Lung (tissue), 12 donors: ENCODE measurements around the gene MLIP. TPM values are rescaled to one million over a fixed set of nuclear protein-coding genes. Genes with fewer than 3 reads are reported as not detected.

Experiments
- ATAC-seq: fragments of 200-7000 bp; cut with Tn5 transposase; one replicate; pipeline ENCODE4 v1.9.1; 2020; ENCODE audit warnings: moderate number of reproducible peaks; ENCODE audit not compliant: insufficient read depth, low FRiP score
- DNase-seq, 3 donors: peaks; one replicate each; pipeline ENCODE4 v3.0.0-alpha.2; 2013 to 2017
- H3K27ac ChIP-seq, 2 donors: one replicate each; pipeline ENCODE4 v1.5.1; 2013; ENCODE audit warnings: mild to moderate bottlenecking in 2 of 2, moderate library complexity in 2 of 2, control low read depth in 1 of 2, inconsistent platforms in 1 of 2, low read depth in 1 of 2, low read length in 1 of 2
- H3K27me3 ChIP-seq, 3 donors: one replicate each; pipeline ENCODE4 v1.5.1; 2013; ENCODE audit warnings: low read length in 2 of 3; ENCODE audit not compliant: control insufficient read depth in 3 of 3, insufficient read depth in 3 of 3
- H3K36me3 ChIP-seq, 4 donors: one replicate each; pipeline ENCODE4 v1.5.1; 2013; ENCODE audit warnings: low read length in 4 of 4, mild to moderate bottlenecking in 1 of 4, moderate library complexity in 1 of 4; ENCODE audit not compliant: control insufficient read depth in 4 of 4, insufficient read depth in 4 of 4
- H3K4me1 ChIP-seq, 5 donors: one replicate each; pipeline ENCODE4 v1.5.1; 2013; ENCODE audit warnings: low read length in 5 of 5, mild to moderate bottlenecking in 2 of 5, moderate library complexity in 1 of 5; ENCODE audit not compliant: control insufficient read depth in 5 of 5, insufficient read depth in 5 of 5
- H3K4me3 ChIP-seq: one replicate; pipeline ENCODE4 v1.5.1; 2013; ENCODE audit warnings: mild to moderate bottlenecking, control low read depth, moderate library complexity
- H3K9ac ChIP-seq, 2 donors: one replicate each; pipeline ENCODE4 v1.5.1; 2013; ENCODE audit warnings: low read length in 2 of 2, control low read depth in 1 of 2; ENCODE audit not compliant: insufficient read depth in 1 of 2
- H3K9me3 ChIP-seq, 4 donors: one replicate each; pipeline ENCODE4 v1.5.1; 2013; ENCODE audit warnings: low read length in 3 of 4, mild to moderate bottlenecking in 1 of 4, moderate library complexity in 1 of 4; ENCODE audit not compliant: control insufficient read depth in 4 of 4, insufficient read depth in 3 of 4
- CTCF ChIP-seq: IDR thresholded peaks from 2 replicates; pipeline ENCODE4 v1.5.1; 2012; ENCODE audit warnings: mild to moderate bottlenecking; ENCODE audit errors: control extremely low read depth, extremely low read depth
- WGBS, 2 donors: extraction: QIAGEN DNeasy Blood & Tissue Kit; methylation state at CpG; one replicate each; pipeline ENCODE4 v1.1.7; 2013; 5-methylcytosine and 5-hydroxymethylcytosine counted together
- polyA plus RNA-seq, 2 donors: library from polyadenylated mRNA; stranded (reverse); fragments of 200-250 nt; gene quantifications; one replicate each; pipeline ENCODE4 v1.2.1, GENCODE V29; 2013
- total RNA-seq, 2 donors: library from RNA; depleted of rRNA in 1 of 2; stranded (reverse); fragments of >200 nt in 1 of 2; gene quantifications; one replicate each; pipeline ENCODE4 v1.2.1, GENCODE V29; 2014 to 2021
- donor health status: control.
- donor health status: control.
- donor health status: Bipolar disorder and iron deficiency.
- donor health status: healthy.
- donor health status: DM: yes; HTN: yes; CAD: no.

MLIP gene
- total and polyA plus RNA-seq, 4 donors = 0.16 to 1.3 (median 0.35) TPM

GRCh38 chr6:54266400-54266923 is 155.2 kb downstream of the MLIP start:
- TF ChIP-seq CTCF = no peak
- Histone ChIP-seq H3K4me1 (no peaks in the 10 kb centered on the region), H3K4me3 (no peak overlapping the region), H3K27me3 (no peaks in the 10 kb centered on the region), H3K36me3 (no peaks in the 10 kb centered on the region), H3K9ac (no peak overlapping the region), H3K27ac (no peak overlapping the region), H3K9me3 (no peaks in the 10 kb centered on the region)
- DNase-seq = peak in 1 of 3 donors; percentile 8
- WGBS, 2 donors = 77 to 80% methylated on average over 5 of the region's 5 CpGs
- no peak for ATAC-seq

- Histone ChIP-seq H3K9ac (no peak overlapping the region), H3K27ac (no peak overlapping the region), H3K9me3 (no peaks in the 10 kb centered on the region), H3K4me3 (no peak overlapping the region), H3K27me3 (no peaks in the 10 kb centered on the region), H3K36me3 (no peaks in the 10 kb centered on the region), H3K4me1 (no peaks in the 10 kb centered on the region)
- TF ChIP-seq CTCF = no peak
- DNase-seq (peak; percentile 15 to 57 (median 56)), ATAC-seq (no peak)
- 42 to 47% methylated on average over 2 of the region's 2 CpGs for WGBS, 2 donors
Measured at GRCh38 chr6:54267798-54268197, 156.6 kb downstream of the MLIP start.

- no peak for DNase-seq
- no peak overlapping the region for H3K9ac ChIP-seq
- 91 to 93% methylated on average over 6 of the region's 6 CpGs for WGBS, 2 donors
- H3K4me3 ChIP-seq = no peak overlapping the region
- no peak for TF ChIP-seq CTCF
- no peak overlapping the region for H3K27ac ChIP-seq
- H3K4me1 ChIP-seq = no peaks in the 10 kb centered on the region
- no peaks in the 10 kb centered on the region for H3K27me3 ChIP-seq
- H3K9me3 ChIP-seq = no peaks in the 10 kb centered on the region
- H3K36me3 ChIP-seq = no peaks in the 10 kb centered on the region
- no peak for ATAC-seq
Measured at GRCh38 chr6:54273214-54273820, 162.1 kb downstream of the MLIP start.

- no peak for ATAC-seq
- H3K9me3 ChIP-seq = no peaks in the 10 kb centered on the region
Measured at GRCh38 chr6:54274383-54274782, 163.1 kb downstream of the MLIP start.

More at GRCh38 chr6:54274383-54274782, 163.1 kb downstream of the MLIP start:
- H3K27ac ChIP-seq = no peak overlapping the region
- no peak overlapping the region for H3K9ac ChIP-seq
- TF ChIP-seq CTCF = no peak
- no peaks in the 10 kb centered on the region for H3K27me3 ChIP-seq
- H3K36me3 ChIP-seq = no peaks in the 10 kb centered on the region
- DNase-seq = no peak
- no peak overlapping the region for H3K4me3 ChIP-seq
- no peaks in the 10 kb centered on the region for H3K4me1 ChIP-seq
